HG03354 (cell line): ENCODE results near the gene LRBA.
"Not testable (repeated sequence)": the region's sequence is repeated elsewhere in the genome, so short reads cannot be mapped to it uniquely, and the experiment has no call there.

Experiments
- ATAC-seq: cut with Tn5 transposase; IDR thresholded peaks from one replicate; pipeline ENCODE4 v1.9.1; 2021; ENCODE audit warnings: mild to moderate bottlenecking; ENCODE audit not compliant: unreplicated experiment, poor library complexity, severe bottlenecking

Gene LRBA

DNA sequence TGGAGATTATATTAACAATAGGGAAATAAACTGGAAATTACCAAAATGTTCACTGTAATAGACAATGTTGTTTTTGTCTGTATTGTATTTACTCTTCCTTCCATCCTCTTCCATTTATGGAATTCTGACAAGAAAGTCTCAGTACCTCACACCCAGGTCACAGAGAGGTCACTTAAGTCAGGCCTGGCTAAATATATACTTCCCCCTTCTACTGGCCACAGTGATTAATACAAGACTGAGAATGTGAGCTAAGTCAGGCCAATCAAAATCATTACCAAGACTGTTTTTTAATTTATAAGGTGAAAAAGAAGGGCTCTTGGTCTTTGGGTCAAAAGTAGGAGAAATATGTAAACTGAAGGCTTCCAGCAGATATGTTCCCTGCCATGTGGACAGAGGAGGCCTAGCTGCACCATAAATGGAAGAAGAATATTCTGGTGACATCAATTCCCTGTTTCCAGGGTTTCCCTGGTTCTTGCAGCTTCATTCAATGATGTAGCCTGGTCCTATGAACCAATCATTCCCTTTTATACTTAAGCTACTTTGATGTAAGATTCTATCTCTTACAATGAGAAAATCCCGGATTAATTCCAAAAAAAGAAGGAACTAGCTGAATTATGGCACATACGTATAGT, 64.3 kb downstream of the LRBA start:
- ATAC-seq: peak; percentile 79

DNA sequence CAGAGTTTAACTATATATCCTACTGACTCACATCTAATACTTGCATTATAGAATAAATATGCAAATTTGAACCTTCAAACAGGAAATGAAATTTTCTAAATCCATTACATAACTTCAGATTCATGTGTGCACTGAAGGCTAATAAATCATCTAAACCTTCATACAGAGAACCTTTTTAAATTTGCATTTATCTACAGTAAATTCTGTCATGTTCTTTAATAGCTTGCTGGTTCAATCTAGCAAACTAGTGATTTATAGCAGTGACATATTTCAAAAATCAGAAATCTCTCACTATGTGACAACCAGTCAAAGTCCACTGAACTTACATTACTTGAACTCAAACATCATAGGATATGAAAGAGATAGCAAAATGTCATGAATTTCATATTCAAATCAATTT, 65.1 kb downstream of the LRBA start:
- ATAC-seq: peak; percentile 38

DNA sequence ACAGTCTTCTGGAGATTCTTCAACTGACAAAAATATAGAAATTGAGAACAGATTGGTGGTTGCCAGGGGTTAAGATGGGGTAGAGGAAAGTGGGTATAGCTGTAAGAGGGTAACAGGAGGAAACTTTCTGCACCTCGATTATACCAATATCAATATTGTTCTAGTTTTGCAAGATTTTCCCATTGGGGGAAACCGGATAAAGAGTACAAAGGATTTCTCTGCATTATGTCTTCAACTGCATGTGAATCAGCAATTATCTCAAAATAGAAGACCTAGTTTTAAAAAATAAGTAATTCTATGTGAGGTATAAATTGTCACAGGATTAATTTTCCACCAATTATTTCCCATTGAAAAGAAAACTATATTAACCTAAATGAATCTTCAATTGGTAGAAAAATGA, 65.7 kb downstream of the LRBA start:
- no peak for ATAC-seq

DNA sequence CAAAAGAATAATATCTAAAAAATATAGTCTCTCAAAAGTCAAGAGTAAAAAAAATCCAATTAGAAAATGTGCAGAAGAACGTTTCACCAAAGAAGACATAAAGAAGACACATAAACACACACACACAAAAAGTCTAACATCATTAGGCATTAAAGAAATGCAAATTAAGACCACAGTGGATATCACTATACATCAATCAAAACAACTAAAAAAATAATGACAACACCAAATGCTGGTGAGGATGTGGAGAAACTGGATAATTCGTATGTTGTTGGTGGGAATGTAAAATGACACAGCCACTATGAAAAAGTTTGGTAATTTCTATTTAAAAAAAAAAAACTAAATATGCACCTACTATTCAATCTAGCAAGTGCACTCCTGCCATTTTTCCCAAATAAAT, 66.4 kb downstream of the LRBA start:
- ATAC-seq: no peak

DNA sequence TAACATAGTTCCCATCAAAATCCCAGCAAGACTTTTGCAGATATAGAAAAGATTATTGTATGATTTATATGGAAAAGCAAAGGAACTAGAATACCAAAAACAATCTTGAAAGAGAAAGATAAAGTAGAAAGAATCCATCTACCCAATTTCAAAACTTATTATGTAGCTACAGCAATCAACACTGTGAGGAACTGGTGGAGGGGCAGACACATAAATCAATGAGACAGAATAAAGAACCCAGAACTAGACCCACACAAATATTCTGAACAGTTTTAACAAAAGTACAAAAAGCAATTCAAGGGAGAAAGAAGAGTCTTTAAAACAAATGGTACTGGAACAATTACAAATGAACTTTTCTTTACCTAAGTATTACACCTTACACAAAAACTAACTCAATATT, 67.0 kb downstream of the LRBA start:
- ATAC-seq: no peak

DNA sequence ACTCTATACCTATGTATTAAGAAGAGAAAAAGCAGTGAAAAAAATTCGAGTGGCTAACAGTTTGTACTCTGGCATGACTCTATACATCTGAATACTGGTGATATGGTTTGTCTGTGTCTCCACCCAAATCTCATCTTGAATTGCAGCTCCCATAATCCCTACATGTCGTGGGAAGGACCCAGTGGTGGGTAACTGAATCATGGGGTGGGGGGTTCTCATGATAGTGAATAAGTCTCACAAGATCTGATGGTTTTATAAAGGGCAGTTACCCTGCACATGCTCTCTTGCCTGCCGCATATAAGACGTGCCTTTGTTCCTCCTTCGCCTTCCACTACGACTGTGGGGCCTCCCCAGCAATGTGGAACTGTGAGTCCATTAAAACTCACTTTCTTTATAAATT, 70.4 kb downstream of the LRBA start:
- no peak for ATAC-seq

DNA sequence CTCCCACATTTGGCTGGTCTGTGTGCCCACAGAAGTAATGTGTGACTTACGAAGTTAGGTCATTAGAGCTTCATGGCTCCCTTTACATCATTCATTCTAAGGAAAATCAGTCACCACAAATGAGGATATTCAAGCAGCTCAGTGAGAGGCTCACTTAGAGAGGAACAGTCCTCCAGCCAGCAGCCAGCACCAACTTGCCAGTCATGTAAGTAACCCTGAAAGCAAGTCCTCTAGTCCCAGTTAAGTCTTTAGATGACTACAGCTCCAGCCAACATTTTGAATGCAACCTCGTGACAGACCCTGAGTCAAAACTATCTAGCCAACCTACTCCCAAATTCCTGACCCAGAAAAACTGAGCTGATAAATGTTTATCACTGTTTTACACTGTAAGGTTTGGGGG, 71.3 kb downstream of the LRBA start:
- no peak for ATAC-seq

DNA sequence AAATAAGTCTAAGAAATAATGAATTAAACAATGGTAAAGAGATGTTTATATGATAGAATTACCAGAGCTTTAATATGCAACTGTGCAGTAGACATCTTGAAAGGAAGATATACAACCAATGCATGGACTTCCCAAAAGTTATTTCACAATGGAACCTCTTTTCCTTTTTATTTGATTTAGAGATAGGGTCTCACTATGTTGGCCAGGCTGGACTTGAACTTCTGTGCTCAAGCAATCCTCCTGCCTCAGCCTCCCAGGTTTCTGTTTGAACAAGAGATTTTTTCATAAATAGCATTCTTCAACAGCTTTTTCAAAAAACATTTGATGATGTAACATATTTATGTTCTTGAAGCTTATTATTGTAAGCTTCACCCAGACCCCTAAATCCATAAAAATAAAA, 72.0 kb downstream of the LRBA start:
- ATAC-seq: no peak

DNA sequence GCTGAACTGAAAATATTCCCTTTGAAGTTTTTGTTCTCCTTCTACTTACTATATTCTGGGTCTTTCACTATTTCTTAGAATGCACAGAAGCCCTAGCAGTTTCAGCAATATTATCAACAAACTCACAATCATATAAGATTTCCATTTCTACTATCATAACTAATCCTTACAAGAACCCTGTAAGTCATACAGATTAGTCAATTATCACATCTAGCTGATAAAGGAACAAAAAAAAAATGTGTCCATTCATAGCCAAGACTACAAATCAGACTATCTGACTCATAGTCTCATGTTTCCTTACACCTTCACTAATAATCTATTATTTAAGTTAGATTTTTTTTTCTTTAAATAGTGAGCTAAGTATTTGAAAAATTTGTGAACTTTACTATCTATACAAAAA, 72.5 kb downstream of the LRBA start:
- no peak for ATAC-seq

DNA sequence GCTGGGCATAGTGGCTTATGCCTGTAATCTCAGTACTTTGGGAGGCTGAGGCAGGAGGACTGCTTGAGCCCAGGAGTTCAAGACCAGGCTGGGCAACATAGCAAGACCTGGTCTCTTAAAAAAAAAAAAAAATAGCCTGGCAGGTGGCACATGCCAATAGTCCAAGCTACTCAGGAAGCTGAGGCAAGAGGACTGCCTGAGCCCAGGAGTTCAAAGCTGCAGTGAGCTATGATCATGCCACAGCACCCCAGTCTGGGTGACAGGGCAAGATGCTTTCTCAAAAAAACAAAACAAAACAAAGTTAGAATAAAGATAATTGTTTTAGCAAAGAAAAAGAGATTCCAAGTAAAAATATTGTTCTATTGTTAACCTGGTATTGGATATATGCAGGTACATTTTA, 75.0 kb downstream of the LRBA start:
- no peak for ATAC-seq

DNA sequence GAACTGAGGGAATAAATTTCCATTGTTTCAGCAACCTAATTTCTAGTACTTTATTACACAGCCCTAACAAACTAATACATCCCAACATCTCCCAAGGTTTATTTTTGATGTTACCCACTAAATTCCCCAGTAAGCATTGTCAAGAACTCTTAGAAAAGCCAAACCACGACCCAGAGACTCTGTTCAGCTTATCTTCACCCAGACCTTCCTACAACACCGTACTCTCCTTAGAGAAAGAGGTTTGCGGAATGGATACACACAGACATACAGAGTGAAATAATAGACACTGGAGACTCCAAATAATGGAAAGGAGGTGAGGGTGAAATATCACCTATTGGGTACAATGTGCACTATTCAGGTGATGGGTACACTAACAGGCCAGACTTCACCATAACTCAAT, 75.6 kb downstream of the LRBA start:
- no peak for ATAC-seq

DNA sequence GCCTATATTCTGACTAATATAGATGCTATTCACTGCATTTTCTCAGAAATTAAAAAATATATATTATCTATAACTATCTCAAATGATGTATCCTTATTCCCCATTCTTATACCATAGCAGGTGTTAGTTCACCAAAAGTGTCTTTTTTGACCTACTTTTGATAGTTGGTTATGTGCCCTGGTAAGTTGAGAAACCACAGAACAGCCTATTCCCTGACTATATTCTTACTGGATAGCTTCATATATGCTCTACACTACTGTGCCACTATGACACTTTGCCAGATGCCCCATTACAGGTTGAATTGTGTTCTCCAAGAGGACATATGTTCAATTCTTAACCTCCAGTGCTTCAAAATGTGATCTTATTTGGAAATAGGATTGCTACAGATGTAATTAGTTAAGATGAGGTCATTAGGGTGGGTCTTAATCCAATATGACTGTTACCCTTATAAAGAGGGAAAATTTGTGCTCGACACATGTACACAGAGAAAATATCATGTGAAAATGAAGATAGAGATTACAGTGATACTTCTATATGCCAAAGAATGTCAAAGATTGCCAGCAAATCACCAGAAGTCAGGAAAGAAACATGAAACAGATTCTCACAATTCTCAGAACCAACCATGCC, 76.1 kb downstream of the LRBA start:
- ATAC-seq: no peak

DNA sequence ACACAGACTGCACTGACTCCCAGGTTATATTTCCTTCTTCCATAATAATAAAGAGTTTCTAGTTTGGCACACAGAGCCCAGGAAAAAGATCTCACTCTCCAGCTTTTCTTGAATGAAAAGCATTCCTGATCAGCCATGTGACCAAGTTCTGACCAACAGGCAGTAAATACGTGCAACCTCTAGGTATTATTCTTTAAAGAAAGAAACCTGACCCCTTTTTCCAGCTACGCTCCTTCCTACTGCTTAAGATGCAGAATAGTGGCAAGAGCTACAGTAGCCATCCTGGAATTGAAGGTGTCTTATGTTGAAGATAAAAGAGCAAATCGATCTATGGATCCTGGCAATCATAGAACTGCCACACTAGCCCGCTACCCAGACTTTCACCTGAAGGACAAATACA, 76.7 kb downstream of the LRBA start:
- no peak for ATAC-seq

DNA sequence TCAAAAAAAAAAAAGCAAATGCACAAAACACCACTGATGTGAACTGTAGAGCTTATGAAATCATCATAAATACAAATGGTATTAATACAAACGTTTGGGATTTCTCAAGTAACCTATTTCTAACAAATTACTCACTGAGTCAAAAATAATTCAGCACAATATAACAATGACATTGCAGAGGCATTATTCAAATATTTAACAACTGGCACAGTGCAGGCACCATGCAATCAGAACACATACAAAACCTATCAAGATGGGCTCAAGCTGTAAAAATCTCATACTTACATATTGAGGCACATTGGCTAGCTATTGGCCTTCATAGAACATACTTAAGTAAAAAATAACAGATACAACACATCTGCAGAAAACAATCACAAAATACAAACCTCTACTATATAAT, 81.1 kb downstream of the LRBA start:
- no peak for ATAC-seq

DNA sequence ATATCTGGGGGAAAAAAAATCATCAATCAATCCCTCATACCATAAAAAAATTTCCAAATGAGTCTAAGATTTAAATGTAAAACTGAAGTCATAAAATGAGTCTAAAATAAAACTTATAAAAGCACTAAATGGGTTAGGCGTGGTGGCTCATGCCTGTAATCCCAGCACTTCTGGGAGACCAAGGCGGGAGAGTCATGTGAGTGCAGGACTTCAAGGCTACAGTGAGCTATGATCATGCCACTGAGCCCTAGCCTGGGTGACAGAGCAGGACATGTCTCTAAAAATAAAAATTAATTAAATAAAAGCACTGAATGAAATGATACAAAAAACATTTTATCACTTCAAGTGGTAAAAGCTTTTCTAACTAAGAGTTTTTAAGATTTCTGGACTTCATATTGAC, 83.3 kb downstream of the LRBA start:
- no peak for ATAC-seq

DNA sequence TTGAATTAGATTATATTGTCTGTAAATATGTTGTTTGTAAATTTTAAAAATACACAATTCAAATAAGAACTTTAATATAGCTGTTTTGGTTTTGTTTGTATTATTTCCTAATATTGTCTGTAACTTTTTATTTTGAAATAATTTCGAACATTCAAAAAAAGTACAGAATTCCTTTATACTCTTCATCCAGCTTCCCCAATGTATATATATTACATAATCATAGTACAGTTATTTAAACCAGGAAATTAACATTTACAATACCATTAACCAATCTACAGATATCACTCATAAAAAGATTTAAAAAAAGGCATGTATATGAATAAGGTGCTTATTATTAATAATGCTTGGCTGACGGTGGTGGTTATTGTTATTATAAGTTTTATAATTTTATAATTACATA, 84.1 kb downstream of the LRBA start:
- no peak for ATAC-seq

DNA sequence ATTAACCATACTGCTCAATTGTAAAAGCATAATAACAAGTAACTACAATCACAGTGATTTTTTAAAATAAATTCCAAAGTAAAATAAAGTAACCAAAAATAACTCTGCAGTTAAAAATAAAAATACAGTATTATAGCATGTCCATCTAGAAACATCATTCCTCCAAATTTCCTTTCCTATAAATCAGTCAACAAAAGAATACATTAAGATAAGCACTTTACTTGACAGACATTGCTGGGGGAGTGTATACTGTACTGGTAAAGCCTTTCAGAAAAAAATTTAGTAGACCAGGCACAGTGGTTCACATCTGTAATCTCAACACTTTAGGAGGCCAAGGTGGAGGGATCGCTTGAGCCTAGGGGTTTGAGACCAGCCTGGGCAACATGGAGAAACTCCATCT, 91.1 kb downstream of the LRBA start:
- ATAC-seq: no peak

DNA sequence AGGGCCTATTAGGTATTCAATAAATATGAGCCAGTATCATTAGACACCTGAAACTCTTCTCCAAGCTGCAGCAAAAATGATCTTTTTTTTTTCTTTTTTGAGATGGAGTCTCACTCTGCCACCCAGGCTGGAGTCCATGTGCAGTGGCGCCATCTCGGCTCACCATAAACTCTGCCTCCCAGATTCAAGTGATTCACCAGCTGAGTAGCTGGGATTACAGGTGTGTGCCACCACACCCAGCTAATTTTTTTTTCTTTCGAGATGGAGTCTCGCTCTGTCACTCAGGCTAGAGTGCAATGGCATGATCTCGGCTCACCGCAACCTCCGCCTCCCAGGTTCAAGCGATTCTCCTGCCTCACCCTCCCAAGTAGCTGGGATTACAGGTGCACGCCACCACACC, 93.6 kb downstream of the LRBA start:
- not testable (repeated sequence) for ATAC-seq

DNA sequence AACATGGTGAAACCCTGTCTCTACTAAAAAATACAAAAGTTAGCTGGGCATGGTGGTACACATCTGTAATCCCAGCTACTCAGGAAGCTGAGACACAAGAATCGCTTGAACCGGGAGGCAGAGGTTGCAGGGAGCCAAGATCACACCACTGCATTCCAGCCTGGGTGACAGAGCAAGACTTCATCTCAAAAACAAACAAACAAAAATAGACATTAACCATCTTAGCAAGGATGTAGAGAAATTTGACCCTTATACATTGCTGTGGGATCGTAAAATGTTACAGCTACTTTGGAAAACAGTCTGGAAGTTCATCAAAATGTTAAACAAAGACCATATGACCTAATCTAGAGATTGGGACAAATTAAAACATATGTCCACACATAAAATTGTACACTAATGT, 96.5 kb downstream of the LRBA start:
- ATAC-seq: not testable (repeated sequence)

DNA sequence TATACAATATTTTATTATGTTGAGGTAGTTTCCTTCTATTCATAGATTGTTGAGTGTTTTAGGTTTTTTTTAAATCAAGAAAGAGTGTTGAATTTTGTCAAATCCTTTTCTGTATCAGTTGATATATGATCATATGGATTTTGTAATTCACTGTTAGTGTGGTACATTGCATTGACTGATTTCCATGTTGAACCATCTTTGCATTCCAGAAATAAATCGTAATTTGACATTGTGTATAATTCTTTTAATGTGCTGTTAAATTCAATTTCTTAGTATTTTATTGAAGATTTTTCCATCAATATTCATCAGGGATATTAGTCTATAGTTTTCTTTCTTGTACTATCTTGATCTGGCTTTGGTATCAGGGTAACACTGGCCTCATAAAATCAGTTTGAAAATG, 103.8 kb downstream of the LRBA start:
- ATAC-seq: no peak

DNA sequence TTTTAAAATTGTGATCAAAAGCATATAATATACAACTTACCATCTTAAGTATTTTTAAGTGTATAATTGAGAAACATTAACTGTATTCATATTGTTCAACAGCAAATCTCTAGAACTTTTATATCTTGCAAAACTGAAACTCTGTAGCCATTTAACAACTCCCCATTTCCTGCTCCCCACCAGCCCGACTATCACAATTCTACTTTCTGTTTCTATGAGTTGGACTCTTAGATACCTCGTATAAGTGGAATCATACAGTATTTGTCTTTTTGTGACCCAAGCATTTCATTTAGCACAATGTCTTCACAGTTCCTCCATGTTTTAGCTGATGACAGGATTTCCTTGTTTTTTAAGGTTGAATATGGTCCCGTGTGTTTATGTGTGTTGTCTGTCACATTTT, 106.0 kb downstream of the LRBA start:
- ATAC-seq: no peak

DNA sequence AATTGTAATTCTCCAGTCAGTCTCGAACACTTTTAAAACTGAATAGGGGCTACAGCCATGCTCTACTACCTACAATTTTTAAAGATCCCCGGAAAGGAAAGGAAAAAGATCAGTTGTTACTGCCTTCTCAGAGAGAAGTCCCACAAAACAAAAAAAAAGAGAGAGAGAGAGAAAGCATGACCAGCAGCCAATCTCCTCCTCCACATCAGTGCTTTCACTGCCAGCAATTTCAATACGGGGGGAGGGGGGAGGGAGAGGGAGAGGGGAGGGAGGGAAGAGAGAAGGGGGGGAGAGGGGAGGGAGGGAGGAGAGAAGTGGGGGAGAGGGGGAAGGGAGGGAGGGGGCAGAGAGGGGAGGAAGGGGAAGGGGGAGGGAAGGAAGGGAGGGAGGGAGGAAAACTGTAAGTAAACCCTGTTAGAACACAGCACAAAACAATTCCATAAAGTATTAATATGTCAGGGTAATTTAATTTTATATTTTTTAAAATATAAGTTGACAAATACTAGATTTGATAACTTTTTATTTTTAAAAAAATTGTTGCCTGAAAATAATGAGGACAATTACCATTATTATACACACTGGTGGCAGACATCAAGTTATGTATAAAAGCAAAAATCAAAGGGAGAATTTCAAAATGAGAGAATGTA, 108.0 kb downstream of the LRBA start:
- ATAC-seq: no peak
